Dermis microvascular lymphatic vessel endothelial cell (primary cell): Measurements from ENCODE around the gene CA4. TPM values are rescaled to one million over a fixed set of nuclear protein-coding genes. Genes with fewer than 3 reads are reported as not detected.
"Not testable (repeated sequence)": the region's sequence is repeated elsewhere in the genome, so short reads cannot be mapped to it uniquely, and the experiment has no call there.

Experiments
- DNase-seq, 2 donors: peaks; one replicate each; pipeline versions ENCODE4 v3.0.0 to v3.0.0-alpha.2; 2010; ENCODE audit warnings: low read depth in 2 of 2
- total RNA-seq: library from RNA; depleted of rRNA; stranded (reverse); fragments of >200 nt; gene quantifications from 2 replicates; pipeline ENCODE4 v1.2.1, GENCODE V29; 2014

CA4 gene
- total RNA-seq, result 2.3 and 14.8 TPM in 2 replicates

GRCh38 chr17:60149691-60150582 is at the start of gene CA4:
CA4 (plus strand) TSS chr17:60149973; CDS start chr17:60150035, 62 bp downstream.
- no peak for DNase-seq

GRCh38 chr17:60100577-60100976 is 49.2 kb upstream of the CA4 start:
- not testable (repeated sequence) for DNase-seq

GRCh38 chr17:60102015-60102631 is 47.6 kb upstream of the CA4 start:
- DNase-seq, result not testable (repeated sequence)

GRCh38 chr17:60102632-60103096 is 47.1 kb upstream of the CA4 start:
- DNase-seq, result peak in 1 of 2 donors; percentile 26

- DNase-seq, result no peak
Measured at GRCh38 chr17:60103957-60104356, 45.8 kb upstream of the CA4 start.

GRCh38 chr17:60106340-60107059 is 43.3 kb upstream of the CA4 start:
- DNase-seq, result peak in 1 of 2 donors; percentile 9

GRCh38 chr17:60107526-60108257 is 42.1 kb upstream of the CA4 start:
- DNase-seq, result no peak

GRCh38 chr17:60108309-60108708 is 41.5 kb upstream of the CA4 start:
- not testable (repeated sequence) for DNase-seq

GRCh38 chr17:60108712-60109111 is 41.1 kb upstream of the CA4 start:
- no peak for DNase-seq

GRCh38 chr17:60109161-60109560 is 40.6 kb upstream of the CA4 start:
- no peak for DNase-seq

- no peak for DNase-seq
Measured at GRCh38 chr17:60110586-60110985, 39.2 kb upstream of the CA4 start.

GRCh38 chr17:60111661-60112060 is 38.1 kb upstream of the CA4 start:
- not testable (repeated sequence) for DNase-seq

GRCh38 chr17:60115364-60115763 is 34.4 kb upstream of the CA4 start:
- not testable (repeated sequence) for DNase-seq

GRCh38 chr17:60116196-60116595 is 33.6 kb upstream of the CA4 start:
- not testable (repeated sequence) for DNase-seq

- DNase-seq, result not testable (repeated sequence)
Measured at GRCh38 chr17:60119162-60119561, 30.6 kb upstream of the CA4 start.

GRCh38 chr17:60119807-60120748 is 29.7 kb upstream of the CA4 start:
- not testable (repeated sequence) for DNase-seq

GRCh38 chr17:60127068-60128064 is 22.4 kb upstream of the CA4 start:
- DNase-seq, result no peak

GRCh38 chr17:60128171-60128859 is 21.5 kb upstream of the CA4 start:
- DNase-seq, result no peak
